K562 (cell line): Measurements from ENCODE around the gene ARHGEF10L.

ENCODE experiments used
- BMI1 ChIP-seq: fragments of 150-350 bp; IDR thresholded peaks from 2 replicates; pipeline ENCODE4 v1.6.1; 2014; ENCODE audit warnings: low read length
- NR2C2 ChIP-seq, 2 experiments: fragments of 200-800 bp in 1 of 2; sonication (Bioruptor generic) in 1 of 2; sonication (generic) in 1 of 2; formaldehyde crosslinking in 1 of 2; IDR thresholded peaks; 2 replicates each; pipeline versions ENCODE4 v1.6.1 to v1.8.0; 2016 to 2022; ENCODE audit warnings: mild to moderate bottlenecking in 1 of 2, missing compliant biosample characterization in 1 of 2, missing genetic modification characterization in 1 of 2, missing genetic modification reagents in 1 of 2
- PCBP2 ChIP-seq: fragments of 200-400 bp; formaldehyde crosslinking; IDR thresholded peaks from 2 replicates; pipeline ENCODE4 v1.6.1; 2018; ENCODE audit warnings: low read length, low read depth, mild to moderate bottlenecking, moderate library complexity; ENCODE audit not compliant: poor library complexity, severe bottlenecking
- POLR2AphosphoS5 ChIP-seq: IDR thresholded peaks from 2 replicates; pipeline ENCODE4 v1.6.1; 2011; ENCODE audit warnings: mild to moderate bottlenecking, low read depth, low read length, moderate library complexity; ENCODE audit not compliant: control insufficient read depth, insufficient read depth
- RAD21 ChIP-seq, 2 experiments: fragments of 250-450 bp in 1 of 2; fragments of 450-650 bp in 1 of 2; sonication (Bioruptor Pico) in 1 of 2; formaldehyde crosslinking in 1 of 2; IDR thresholded peaks in 1 of 2; conservative IDR thresholded peaks in 1 of 2; 2 replicates each; pipeline versions ENCODE4 v1.4.0 to v1.8.0; 2020 to 2022; ENCODE audit warnings: mild to moderate bottlenecking in 2 of 2, moderate library complexity in 1 of 2
- TAF1 ChIP-seq: IDR thresholded peaks from 2 replicates; pipeline ENCODE4 v1.6.1; 2011; ENCODE audit warnings: mild to moderate bottlenecking, low read length, moderate library complexity; ENCODE audit not compliant: insufficient read depth, control insufficient read depth, severe bottlenecking; ENCODE audit errors: extremely low read depth
- TAF7 ChIP-seq: fragments of 450-650 bp; IDR thresholded peaks from 2 replicates; pipeline ENCODE4 v1.6.1; 2016; ENCODE audit warnings: missing genetic modification characterization, missing compliant biosample characterization
- U2AF2 ChIP-seq: fragments of 200-400 bp; formaldehyde crosslinking; optimal IDR thresholded peaks from 2 replicates; pipeline ENCODE3; 2017; ENCODE audit warnings: low read depth, mild to moderate bottlenecking, low read length
- ZKSCAN1 ChIP-seq: fragments of 150-350 bp; IDR thresholded peaks from 2 replicates; pipeline ENCODE4 v1.6.1; 2016; ENCODE audit warnings: low read depth, low read length
- ZNF324 ChIP-seq: fragments of 250-450 bp; sonication (Bioruptor Pico); IDR thresholded peaks from 2 replicates; pipeline ENCODE4 v1.4.0; 2020; ENCODE audit warnings: mild to moderate bottlenecking
- ZNF584 ChIP-seq: fragments of 200-800 bp; sonication (Bioruptor generic); IDR thresholded peaks from 2 replicates; pipeline ENCODE4 v1.6.1; 2016; ENCODE audit warnings: low read depth, mild to moderate bottlenecking, missing genetic modification characterization, missing compliant biosample characterization
- TF ChIP-seq, protein P1 (sequence below): sonication (generic); formaldehyde crosslinking; IDR thresholded peaks from 2 replicates; pipeline ENCODE4 v1.8.0; 2023; ENCODE audit warnings: mild to moderate bottlenecking, missing genetic modification reagents
- TF ChIP-seq, protein P2 (sequence below), 3 experiments: IDR thresholded peaks in 2 of 3; conservative IDR thresholded peaks in 1 of 3; 2 replicates each; pipeline ENCODE4 v1.5.1; 2011 to 2012; ENCODE audit warnings: low read length in 3 of 3, mild to moderate bottlenecking in 3 of 3, control low read depth in 2 of 3, improper control_type of control experiment in 1 of 3, inconsistent platforms in 1 of 3, low read depth in 1 of 3, mixed read lengths in 1 of 3, moderate library complexity in 1 of 3; ENCODE audit not compliant: insufficient read depth in 2 of 3

DNA sequence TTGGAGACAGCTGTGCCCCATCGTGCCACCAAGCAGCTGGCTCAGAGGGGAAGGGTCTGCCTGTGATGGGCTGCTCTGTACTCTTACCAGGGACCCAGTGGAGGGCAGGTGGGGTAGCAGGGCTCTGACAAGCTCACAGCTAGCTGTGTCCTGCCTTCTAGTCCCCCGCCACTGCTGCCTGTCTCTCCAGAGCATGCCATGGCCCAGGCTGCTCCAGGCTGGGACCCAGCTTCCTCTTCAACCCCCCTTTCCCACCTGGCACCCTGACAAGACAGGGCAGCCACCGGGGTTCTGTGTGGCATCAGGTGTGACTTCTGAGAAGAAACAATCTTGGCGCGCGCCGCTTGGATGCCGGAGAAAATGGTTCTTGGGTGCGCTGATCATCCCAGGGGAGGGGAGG lies 123.3 kb downstream of the ARHGEF10L start:
- TF ChIP-seq, protein P1, sequence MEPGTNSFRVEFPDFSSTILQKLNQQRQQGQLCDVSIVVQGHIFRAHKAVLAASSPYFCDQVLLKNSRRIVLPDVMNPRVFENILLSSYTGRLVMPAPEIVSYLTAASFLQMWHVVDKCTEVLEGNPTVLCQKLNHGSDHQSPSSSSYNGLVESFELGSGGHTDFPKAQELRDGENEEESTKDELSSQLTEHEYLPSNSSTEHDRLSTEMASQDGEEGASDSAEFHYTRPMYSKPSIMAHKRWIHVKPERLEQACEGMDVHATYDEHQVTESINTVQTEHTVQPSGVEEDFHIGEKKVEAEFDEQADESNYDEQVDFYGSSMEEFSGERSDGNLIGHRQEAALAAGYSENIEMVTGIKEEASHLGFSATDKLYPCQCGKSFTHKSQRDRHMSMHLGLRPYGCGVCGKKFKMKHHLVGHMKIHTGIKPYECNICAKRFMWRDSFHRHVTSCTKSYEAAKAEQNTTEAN (CRISPR knock-in tag) = no peak
- TF ChIP-seq BMI1 (no peak), ZNF584 (no peak), NR2C2 (CRISPR knock-in tag; IDR thresholded peaks at IDR 0.05) (no peak), NR2C2 (tag; IDR thresholded peaks at IDR 0.05) (no peak), POLR2AphosphoS5 (no peak), U2AF2 (no peak), ZKSCAN1 (no peak), TAF7 (tag) (no peak), RAD21 (CRISPR knock-in tag; conservative IDR thresholded peaks at IDR 0.05 in 1 of 2, IDR thresholded peaks at IDR 0.05 in 1 of 2) (no peak), PCBP2 (no peak), ZNF324 (no peak), TAF1 (no peak)
- TF ChIP-seq, protein P2, sequence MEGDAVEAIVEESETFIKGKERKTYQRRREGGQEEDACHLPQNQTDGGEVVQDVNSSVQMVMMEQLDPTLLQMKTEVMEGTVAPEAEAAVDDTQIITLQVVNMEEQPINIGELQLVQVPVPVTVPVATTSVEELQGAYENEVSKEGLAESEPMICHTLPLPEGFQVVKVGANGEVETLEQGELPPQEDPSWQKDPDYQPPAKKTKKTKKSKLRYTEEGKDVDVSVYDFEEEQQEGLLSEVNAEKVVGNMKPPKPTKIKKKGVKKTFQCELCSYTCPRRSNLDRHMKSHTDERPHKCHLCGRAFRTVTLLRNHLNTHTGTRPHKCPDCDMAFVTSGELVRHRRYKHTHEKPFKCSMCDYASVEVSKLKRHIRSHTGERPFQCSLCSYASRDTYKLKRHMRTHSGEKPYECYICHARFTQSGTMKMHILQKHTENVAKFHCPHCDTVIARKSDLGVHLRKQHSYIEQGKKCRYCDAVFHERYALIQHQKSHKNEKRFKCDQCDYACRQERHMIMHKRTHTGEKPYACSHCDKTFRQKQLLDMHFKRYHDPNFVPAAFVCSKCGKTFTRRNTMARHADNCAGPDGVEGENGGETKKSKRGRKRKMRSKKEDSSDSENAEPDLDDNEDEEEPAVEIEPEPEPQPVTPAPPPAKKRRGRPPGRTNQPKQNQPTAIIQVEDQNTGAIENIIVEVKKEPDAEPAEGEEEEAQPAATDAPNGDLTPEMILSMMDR (IDR thresholded peaks at IDR 0.05 in 2 of 3, conservative IDR thresholded peaks at IDR 0.05 in 1 of 3; ENCODE audit: insufficient read depth in 2 of 3, low read depth in 1 of 3, low read length in 3 of 3) = no peak
